DMS114 treated with DMSO at 0.1 percent for 48 hours (cell line): ENCODE measurements around the gene C3orf70.
"Not testable (repeated sequence)": the region's sequence is repeated elsewhere in the genome, so short reads cannot be mapped to it uniquely, and the experiment has no call there.

ENCODE experiments used
- DNase-seq: peaks from one replicate; lab custom pipeline; 2025; ENCODE audit not compliant: unreplicated experiment; lab: John Stamatoyannopoulos, UW

Gene C3orf70

GRCh38 chr3:185151101-185151963, 1.5 kb downstream of the C3orf70 start:
- peak; percentile 26 for DNase-seq

DNA sequence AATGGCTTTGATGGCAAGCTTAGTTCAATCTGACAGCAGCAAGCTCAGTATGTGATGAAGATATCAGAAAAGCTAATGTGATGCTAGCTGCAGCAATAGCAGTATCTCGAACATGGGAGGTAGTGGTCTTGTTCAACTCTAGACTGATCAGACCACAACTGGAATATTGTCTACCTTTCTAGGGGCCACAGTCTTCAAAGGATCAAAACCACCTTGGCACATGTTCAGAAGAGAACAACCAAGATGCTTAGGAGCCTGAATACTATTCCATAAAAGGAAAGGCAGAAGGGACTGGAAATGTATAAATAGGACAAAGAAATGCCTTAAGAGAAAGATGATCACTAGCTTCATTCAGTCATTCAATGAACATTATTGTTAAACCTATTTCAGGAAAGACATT, 2.3 kb downstream of the C3orf70 start:
- DNase-seq = no peak

GRCh38 chr3:185149591-185149990, 3.3 kb downstream of the C3orf70 start:
- no peak for DNase-seq

- DNase-seq = no peak
These were observed 7.3 kb downstream of the C3orf70 start for GRCh38 chr3:185145511-185145910.

DNA sequence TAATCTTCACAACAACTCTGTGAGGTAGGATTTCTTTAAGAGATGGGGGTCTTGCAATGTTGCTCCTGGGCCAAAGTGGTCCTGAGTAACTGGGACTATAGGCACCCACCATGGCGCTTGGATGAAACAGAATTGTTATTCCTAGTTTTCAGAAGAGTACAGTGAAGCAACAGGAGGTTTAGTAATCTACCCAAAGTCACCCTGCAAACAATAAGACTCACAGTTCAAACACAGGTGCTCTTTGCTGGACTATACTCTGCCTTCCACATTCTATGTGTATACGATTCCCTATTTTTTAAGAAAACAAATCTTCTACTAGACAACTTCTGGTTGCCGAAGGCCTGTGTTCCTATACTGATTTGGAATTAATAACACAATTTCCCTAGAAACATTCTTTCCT, 8.1 kb downstream of the C3orf70 start:
- DNase-seq = no peak

GRCh38 chr3:185137821-185138220, 15.0 kb downstream of the C3orf70 start:
- no peak for DNase-seq

- no peak for DNase-seq
These were observed 18.4 kb downstream of the C3orf70 start for GRCh38 chr3:185134509-185134908.

- DNase-seq = no peak
These were observed 21.1 kb downstream of the C3orf70 start for GRCh38 chr3:185131602-185132256.

DNA sequence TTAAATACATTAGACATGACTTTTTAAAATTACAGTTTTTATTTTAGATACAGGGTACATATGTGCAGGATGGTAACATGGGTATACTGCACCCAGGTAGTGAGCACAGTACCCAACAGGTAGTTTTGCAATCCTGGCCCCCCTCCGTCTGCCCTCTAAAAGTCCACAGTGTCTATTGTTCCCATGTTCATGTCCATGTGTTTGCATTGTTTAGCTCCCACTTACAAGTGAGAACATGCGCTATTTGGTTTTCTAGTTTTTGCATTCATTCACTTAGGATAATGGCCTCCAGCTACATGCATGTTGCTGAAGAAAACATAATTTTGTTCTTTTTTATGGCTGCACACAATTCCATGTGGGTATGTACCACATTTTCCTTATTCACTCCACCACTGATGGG, 23.8 kb downstream of the C3orf70 start:
- no peak for DNase-seq

DNA sequence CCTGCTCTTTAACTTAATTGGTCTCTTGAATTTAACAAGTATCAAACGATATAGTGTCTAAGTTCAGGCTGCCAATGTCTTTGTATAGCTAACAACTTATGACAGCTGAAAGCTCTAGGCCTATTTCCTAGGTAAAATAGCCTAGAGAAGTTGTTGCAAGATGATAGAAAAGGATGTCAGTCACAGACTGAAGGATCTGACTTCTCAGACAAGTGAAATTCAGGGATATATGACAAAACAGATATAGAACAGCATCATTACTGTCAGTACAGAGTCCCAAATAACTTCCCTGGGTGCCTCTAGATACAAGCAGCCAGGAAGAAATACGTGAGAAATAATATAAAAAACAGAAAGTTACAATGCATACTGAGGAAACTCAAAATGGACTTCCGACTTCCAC, 26.7 kb downstream of the C3orf70 start:
- no peak for DNase-seq

DNA sequence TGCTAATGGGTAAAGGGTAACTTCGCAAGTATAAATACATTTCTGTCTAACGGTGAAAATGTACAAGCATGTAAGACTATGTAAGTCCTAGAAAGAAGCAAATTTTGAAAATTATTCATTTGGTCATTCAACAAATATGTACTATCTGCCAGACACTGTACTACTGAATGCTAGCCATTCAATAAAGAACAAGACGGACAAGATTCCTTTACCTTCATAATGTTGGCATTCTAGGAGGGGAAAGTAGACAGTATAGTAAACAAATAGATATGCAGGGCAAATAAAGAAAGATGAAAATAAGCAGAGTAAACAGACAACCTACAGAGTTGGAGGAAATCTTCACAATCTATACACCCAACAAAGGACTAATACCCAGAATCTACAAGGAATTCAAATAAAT, 32.7 kb downstream of the C3orf70 start:
- DNase-seq = no peak

GRCh38 chr3:185115371-185115770, 37.5 kb downstream of the C3orf70 start:
- no peak for DNase-seq

DNA sequence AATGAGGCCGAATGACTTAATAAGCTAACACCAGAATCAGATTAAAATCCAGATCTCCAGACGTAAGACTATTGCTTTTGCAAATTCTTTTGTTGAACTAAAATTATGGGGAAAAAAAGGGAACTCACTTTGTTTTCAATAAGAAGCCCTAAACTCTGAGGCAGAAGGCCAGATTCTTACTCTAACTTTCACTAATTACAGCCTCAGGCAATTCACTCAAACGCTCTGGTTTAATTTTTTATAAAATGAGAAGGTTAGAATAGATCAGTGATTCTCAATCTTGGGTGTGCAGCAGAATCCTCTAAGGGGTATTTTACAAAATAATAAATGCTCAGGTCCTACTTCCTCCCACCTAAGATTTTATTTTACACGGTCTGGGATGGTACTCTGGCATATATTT, 38.1 kb downstream of the C3orf70 start:
- DNase-seq = no peak

DNA sequence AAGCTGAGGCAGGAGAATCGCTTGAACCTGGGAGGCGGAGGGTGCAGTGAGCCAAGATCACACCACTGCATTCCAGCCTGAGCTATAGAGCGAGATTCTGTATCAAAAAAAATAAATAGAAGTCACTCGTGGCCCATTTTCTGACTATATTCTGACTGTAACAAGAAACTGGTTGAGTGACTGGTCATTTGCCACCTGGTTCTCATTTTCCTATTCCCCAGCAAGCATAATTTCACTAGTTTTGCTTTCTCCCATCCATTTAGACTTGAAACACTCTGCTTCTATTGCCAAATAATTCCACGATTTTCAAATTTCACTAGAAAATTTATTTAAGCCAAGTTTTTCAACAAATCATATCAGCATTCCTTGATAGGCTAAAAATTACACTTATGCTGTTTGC, 40.7 kb downstream of the C3orf70 start:
- no peak for DNase-seq

GRCh38 chr3:185109012-185109411, 43.8 kb downstream of the C3orf70 start:
- not testable (repeated sequence) for DNase-seq

DNA sequence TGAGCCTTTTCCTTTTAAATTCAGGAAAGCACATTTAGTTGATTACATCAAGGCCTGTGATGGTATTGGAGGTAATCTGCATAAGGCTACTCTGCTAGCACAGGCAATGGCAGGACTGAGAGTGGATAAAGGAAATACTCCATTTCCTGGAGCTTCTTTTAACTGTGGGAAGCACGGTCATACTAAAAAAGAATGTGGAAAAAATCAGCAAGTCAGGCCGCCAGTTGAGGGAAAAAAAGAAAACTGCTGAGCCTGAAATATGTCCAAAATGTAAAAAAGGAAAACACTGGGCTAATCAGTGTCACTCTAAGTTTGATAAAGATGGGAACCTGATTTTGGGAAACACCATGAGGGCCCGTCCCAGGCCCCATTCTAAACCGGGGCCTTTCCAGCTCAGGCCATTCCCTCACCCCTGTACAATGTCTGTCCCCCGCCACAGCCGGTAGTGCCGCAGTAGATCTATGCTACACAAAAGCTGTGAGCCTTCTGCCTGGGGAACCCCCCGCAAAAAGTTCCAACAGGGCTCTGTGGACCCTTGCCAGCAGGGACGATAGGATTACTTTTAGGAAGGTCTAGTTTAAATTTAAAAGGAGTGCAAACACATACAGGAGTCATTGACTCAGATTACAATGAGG, 46.5 kb downstream of the C3orf70 start:
- DNase-seq = not testable (repeated sequence)

DNA sequence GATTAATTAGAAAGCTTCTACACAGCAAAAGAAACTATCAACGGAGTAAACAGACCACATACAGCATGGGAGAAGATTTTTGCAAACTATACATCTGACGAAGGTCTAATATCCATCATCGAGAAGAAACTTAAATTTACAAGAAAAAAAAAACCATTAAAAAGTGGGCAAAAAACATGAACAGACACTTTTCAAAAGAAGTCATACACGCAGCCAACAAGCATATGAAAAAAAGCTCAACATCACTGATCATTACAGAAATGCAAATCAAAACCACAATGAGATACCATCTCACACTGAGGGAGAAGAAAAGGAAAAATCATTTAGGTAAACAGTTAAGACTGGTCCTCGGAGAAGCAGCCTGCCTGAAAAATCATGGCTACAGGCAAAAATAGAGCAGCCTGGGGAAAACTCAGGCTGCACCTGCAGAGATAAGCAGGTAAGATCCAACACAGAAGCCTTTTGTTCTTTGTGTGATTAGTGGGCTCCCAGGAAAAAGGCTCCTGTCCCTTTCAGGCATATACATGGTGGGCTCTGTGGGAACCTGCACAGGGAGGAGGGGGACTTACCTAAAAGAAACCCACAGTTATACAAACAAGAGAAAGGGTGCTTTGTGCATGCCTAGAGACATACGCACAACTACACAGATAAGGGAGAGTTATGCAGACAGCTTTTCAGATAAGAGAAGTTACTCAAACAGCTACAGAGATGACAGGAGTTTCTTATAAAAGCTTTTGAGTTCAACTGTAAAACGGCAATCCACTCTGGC, 49.3 kb downstream of the C3orf70 start:
- DNase-seq = no peak

- DNase-seq = no peak
These were observed 58.2 kb downstream of the C3orf70 start for GRCh38 chr3:185094697-185095096.

GRCh38 chr3:185093116-185093515, 59.7 kb downstream of the C3orf70 start:
- DNase-seq = no peak

DNA sequence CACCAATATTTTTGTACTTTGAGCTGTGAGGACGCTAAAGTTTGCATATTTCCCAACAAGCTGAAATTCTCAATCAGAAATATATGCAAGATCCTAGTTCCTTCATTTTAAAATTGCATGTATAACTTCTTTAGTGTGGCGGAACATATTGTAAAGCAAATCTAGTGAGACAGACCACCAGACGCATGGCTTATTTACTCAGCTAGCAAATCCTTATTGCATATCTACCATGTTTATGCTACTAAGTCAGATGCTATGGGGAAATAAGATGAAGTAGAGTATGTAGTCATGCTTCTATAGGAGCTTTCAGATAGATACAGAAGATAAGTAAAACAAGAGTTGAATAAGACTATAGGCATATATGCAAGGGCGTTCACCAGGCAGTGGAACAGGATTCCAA, 62.0 kb downstream of the C3orf70 start:
- DNase-seq = no peak

- no peak for DNase-seq
These were observed 63.1 kb downstream of the C3orf70 start for GRCh38 chr3:185089751-185090150.
